Testis (tissue), 2 donors: Measurements from ENCODE around the gene PLA2G3.

ENCODE experiments used
- POLR2A ChIP-seq: fragments of 450-650 bp; IDR thresholded peaks from one replicate; pipeline ENCODE4 v1.6.1; 2017; ENCODE audit warnings: antibody characterized with exemption, mild to moderate bottlenecking, moderate library complexity
- TF ChIP-seq, protein P1 (sequence below), 3 experiments: fragments of 450-650 bp in 2 of 3; fragments of 200-600 bp in 1 of 3; sonication (generic) in 1 of 3; IDR thresholded peaks; one replicate each; pipeline ENCODE4 v1.5.1; 2016 to 2019; ENCODE audit warnings: antibody characterized with exemption in 3 of 3, mild to moderate bottlenecking in 2 of 3, moderate library complexity in 1 of 3

DNA sequence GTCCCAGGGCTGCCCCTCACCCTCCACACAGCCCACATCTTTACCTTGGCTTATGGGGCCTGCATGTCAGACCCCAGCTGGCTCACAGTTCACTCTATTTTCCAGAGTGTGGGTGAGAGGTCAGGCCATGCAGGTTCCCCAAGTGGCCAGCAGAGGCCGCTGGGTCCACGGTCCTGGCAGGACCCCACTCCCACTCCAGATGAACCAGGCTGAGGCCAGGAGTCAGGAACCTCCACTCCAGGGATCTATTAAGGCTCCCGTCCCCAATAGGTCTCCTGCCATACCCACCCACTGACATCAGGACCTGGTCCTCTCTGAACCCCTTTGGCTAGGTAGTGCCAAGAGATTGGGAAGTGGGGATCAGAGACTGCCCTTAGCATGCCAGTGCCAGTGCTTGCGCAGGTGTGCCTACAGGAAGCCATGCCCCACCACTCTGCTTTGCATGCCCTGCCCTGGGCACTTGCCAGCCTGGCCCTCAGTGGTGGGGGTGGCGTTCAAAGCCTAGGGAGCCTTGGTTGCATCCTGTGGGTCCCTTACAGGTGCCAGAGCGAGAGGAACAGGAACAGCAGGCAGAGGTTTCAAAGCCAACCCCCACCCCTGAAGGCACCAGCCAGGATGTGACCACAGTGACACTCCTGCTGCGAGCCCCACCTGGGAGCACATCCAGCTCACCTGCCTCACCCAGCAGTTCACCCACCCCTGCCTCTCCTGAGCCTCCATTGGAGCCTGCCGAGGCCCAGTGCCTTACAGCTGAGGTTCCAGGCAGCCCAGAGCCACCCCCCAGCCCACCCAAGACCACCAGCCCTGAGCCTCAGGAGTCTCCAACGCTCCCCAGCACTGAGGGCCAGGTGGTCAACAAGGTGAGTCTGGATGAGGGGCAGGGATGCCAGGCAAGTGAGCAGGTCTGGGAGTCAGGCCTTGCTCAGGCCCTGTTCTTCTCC lies 50.9 kb downstream of the PLA2G3 start:
- TF ChIP-seq, protein P1, sequence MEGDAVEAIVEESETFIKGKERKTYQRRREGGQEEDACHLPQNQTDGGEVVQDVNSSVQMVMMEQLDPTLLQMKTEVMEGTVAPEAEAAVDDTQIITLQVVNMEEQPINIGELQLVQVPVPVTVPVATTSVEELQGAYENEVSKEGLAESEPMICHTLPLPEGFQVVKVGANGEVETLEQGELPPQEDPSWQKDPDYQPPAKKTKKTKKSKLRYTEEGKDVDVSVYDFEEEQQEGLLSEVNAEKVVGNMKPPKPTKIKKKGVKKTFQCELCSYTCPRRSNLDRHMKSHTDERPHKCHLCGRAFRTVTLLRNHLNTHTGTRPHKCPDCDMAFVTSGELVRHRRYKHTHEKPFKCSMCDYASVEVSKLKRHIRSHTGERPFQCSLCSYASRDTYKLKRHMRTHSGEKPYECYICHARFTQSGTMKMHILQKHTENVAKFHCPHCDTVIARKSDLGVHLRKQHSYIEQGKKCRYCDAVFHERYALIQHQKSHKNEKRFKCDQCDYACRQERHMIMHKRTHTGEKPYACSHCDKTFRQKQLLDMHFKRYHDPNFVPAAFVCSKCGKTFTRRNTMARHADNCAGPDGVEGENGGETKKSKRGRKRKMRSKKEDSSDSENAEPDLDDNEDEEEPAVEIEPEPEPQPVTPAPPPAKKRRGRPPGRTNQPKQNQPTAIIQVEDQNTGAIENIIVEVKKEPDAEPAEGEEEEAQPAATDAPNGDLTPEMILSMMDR (IDR thresholded peaks at IDR 0.05), result peak; percentile 66 to 77 (median 75)
- TF ChIP-seq POLR2A, result no peak
